Right renal pelvis (tissue), 4 donors: ENCODE results near the gene KCNMA1. TPM values are rescaled to one million over a fixed set of nuclear protein-coding genes. Genes with fewer than 3 reads are reported as not detected.

Experiments
- DNase-seq, 4 donors: peaks; one replicate each; pipeline ENCODE4 v3.0.0-alpha.2; 2013; ENCODE audit warnings: low read depth in 4 of 4, low spot score in 3 of 4, missing footprints in 1 of 4
- polyA plus RNA-seq, 4 donors: library from polyadenylated mRNA; unstranded; fragments of 120-200 nt; gene quantifications; one replicate each; pipeline ENCODE4 v1.2.1, GENCODE V29; 2013; ENCODE audit not compliant: insufficient read length in 4 of 4

KCNMA1 gene
- polyA plus RNA-seq, 4 donors = 2.9 to 4.8 (median 3.8) TPM

DNA sequence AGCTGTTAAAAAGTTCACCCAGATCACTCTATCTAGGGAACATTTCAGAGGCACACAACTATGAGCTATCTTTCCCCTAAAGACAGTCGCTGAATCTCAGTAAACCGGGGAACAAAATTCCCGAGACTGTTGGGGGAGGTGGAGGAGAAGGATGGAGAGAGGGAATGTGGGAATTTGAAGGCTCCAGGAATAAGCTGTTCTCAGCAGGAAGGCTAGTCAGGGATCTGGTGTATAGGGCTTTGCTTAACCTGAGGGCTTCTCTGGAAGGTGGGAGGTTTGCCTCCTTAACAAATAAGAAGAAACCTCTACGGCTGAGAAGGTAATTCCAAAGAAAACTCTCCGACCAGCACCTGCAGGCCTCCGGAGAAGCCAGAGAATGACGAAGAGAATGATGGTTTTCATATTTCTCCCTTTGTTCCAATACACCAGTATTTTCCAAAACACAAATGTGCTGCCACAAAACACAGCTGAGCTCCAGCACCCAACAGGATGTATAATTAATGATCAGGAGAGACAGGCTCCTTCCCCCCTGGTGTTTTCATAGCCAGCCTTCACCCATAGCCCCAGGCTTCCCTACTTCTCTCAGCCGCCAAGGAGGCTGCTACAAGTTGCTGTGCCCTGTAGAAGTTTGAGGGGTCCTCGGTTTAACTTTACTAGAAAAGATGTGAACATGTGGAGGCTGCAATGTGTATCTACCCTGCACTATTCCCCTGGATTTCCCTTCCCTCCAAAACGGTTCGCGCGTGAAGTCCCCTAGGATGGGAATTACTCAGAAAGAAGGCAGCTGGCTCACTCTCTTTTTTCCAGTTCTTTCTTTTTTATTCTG lies 2.0 kb downstream of the KCNMA1 start:
- DNase-seq = no peak

DNA sequence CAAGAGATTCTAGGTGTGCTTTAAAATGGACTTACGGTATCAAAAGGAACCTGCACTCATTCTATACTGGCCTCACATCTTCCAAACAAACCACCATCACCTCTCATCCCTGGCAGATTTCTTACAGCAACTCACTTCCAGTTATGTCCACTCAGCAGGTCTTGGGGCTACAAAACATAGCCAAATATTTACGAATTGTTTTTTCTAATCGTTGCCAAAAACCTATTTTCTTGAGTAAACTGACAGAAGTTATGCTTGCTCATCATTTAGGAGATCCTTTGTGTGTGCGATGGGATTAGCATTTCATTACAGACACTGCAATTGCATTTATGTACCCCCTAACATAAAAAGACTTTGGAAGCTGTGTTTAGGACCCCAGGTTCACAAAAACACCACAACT lies 2.7 kb downstream of the KCNMA1 start:
- DNase-seq = no peak

DNA sequence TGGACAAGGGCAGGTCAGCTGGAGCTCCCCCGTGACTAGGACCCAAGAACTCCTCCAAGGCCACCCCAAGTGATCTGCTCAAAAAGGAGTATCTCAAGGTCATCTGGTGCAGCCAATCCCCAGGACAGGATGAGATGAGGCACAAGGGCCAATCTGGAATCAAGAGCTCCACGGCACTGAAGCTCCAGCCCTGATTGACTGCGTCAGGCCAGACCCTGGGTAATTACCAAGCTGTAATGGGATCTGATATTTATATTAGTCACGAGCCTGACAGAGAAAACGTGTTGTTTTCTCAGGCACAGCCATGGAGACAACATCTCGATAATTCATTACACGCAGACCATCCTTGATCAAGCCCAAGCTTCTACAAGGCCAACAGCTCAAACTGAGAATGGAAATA lies 4.2 kb downstream of the KCNMA1 start:
- no peak for DNase-seq

DNA sequence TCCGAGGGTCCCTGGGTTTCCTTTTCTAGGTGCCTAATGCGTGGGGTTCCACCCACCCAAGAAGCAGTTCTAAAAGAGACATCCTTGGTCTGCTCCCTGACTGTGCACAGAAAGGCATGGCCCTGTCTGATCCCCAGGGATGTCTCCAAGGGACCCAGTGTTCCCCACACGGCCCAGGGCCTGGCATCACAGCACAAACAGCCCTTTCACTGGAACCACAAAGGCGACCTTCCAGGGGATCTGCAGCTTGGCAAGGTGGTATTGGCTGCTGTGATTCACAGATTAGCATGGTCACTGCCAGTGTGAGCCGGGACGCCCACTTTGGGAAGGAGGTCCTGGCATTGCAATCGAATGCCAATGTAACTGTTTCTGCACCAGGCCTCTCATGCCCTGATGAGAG lies 6.4 kb downstream of the KCNMA1 start:
- no peak for DNase-seq

DNA sequence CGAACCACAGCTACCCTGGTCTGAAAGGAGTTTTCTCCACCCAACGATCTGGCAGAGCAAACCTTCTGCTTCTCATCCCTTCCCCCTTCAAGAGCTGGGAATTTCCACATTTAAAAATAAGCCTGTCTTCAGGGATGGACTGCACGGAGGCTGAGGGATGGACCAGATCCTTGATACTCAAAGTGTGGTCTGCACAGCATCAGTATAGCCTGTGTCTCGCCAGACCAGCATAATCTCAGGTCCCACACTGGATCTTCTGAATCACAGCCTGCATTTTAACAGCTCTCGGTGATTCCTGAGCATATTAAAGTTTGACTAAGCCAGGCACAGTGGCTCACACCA lies 7.1 kb downstream of the KCNMA1 start:
- DNase-seq = no peak

DNA sequence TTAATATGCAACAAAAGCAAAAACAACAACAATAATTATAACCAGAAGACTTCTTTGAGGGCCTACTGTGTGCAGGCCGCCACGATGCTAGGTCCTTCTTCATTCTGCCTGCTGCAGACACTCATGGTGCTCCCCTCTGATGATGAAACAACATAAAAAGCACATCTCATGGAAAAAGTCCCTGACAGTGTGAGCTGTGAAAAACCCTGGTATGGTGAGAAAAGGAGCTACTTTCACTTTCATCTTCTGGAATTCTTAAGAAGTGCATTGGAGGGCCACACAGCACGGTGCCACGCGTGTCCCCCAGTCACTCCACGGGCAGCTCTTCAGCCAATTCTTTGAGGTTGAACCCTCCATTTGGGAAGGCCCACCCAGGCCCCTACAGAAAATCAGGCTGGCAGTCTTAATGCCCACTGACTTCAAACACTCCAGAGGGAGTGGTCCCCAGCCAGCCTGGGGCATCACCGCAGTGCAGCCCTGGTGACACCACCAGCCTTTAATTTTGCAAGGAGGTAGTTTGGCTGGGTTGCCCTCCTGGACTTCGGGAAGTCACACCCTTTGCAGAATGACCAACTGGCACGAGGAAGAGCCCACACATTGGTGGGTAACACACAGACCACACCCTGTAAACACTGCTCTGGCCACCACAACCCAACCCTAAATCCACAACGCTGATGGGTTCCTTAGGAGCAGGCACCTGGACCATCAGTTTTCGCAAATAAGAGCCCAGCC lies 7.7 kb downstream of the KCNMA1 start:
- no peak for DNase-seq

DNA sequence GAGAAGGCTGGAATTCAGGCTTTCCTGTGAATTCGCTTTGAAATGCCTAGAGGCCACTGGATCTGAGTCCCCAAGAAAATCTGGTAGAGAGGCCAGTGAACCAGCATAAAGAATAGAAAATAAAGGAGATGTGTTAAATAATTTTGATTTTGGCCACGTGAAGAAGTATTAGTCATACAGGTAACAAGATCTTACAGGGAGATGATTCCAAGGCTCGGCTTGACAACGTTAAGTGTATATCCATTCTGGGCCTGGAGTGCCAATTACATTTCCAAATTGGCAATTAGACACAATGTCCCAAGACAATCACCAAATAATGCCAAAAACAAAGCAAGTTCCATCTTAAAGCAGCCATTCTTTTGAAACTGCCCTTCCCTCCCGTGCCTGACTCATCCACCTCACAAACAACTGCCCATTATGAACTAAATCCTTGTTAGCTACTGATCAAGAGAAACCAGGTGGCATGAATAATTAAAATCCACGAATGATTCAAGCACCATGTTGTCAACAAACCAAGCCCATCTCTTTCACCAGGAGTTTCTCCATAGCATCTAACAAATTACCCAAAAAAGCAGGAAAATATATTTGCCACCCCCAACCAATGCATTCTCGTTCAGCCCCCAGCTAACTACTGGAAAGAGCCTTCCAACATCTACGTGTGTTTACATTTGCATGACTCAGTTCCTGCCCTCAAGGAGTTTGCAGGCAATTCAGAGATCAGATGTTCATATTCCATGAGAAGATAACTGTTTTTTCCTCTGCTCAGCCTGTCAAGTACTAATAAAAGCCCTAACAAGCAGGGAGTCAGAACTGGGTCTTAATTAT lies 8.5 kb downstream of the KCNMA1 start:
- no peak for DNase-seq

DNA sequence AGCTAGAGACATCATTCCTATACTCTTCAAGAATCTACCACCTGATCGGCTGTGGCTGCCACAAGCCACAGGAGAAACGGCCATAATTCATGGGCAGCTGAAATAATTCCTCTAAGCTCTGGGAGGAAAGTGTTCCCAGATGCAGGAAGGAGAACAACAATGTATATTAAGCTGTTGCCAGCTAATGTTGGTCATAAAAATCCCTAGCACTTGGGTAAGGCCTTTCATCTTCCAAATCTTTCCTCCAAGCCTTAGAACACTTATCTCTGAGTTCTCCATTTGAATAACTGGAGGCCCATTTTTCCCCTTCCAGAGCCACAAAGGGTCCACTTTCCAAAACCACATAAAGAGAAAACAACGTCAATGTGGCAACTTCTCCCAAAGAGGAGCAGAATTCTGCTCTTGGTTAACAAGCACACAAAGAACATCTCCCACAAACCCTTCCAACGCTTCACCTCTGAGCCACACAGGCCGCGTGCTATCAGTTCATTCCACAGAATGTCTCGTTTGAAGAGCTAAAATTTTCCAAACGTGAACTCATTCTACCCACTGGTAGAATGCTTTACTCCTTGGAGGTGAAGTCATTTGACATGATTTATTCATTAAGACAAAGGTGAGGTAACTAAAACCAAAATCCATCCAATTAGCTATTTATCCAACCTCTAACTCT lies 11.2 kb downstream of the KCNMA1 start:
- DNase-seq = no peak

DNA sequence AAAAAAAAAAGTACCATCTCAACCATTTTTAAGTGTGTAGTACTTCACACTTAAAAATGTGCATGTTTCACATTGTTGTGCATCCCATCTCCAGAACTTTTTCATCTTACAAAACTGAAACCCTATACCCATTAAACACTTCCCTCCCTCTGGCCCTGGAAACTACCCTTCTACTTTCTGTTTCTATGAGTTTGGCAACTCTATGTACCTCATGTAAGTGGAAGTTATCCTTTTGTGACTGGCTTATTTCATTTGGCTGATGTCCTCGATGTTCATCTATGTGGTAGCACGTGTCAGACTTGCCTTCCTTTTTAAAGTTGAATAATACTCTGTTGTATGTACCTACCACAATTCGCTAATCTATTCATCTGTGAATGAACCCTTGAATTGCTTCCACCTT lies 12.2 kb downstream of the KCNMA1 start:
- DNase-seq = no peak

DNA sequence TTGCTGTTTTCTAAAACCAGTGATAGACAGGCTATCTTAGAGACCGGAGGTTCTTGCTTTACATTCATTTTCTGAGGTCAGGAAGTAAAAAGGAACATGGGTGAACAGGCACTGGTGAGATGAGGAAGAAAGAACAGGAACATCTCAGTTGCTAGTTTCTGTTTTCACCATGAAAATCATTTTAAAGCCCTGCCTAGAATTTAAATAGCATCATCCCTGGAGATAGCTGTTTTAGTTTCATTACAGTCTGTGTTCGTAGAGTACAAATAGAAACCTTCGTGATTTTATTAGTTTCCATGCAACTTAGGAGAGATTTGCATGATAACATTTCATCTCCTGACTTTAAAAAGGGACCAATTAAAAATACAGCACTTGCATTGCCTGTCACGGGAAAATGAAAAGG lies 14.7 kb downstream of the KCNMA1 start:
- no peak for DNase-seq

DNA sequence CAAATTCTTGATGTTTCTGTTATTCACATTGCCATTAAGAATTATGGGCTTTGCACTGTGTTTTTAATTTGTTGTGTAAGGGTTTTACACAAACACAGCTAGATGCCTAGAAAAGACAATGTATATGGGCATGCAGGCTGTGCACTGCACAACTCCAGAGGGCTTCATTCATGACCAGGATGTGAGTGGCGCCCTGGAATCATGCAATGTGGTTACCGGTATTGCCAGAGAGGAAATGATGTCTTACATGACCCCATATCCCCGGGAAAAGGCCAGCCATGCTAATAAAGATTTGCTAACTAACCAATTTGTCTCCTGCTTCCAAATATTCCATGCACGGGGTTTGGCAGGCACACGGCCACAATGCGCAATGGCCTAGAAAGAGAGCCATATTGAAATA lies 16.9 kb downstream of the KCNMA1 start:
- no peak for DNase-seq

DNA sequence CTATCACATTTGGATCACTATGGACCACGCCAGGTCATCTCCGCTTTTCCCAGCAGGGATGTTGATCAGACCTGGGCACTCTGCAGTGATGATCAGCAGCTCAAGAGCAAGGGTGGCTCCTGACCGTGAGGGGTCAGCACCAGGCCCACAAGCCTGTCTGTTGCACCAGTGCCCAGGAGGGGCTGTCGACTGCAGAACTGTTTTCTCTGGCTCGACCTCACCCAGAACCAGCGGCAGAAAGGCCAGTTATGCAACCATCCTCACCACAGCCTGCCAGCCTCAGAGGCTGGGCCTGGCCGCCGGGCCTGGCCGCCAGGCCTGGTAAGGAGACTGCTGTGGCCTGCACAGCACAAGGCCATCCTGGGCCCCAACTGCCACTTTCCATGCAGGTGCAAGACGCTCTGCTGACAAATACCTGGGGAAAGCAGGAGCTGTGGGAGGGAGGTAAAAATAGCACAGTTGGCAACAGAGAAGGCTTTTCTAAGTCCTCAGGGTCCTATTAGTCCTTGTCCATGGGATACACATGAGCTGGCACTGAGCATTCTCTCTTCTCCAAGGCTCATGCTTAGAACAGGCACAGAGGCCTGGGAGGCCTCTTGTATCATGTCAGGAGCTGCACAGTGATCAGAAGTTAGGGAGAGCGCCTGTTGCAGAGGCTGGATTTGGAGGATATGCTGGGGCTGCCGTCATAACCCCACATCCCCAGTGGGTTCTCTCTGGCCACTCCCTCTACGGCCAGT lies 17.5 kb downstream of the KCNMA1 start:
- no peak for DNase-seq

DNA sequence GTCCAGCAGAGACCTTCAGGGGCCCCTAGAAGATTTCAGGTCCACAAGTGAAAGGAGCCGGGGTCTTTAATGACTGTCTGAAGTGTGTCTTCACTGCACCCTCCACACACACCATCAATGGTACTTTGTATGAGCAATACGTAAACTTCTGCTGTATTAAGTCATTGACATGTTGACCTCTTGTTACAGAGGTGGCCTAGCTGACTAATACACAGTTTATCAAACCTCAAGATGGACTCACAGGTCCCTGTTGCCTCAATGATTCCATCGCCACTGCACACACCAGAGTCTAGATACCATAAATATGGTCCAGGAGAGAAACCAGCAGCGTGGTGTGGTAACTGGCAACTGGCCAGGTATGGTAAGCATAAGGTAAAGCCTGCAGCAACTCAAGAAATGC lies 19.5 kb downstream of the KCNMA1 start:
- no peak for DNase-seq

DNA sequence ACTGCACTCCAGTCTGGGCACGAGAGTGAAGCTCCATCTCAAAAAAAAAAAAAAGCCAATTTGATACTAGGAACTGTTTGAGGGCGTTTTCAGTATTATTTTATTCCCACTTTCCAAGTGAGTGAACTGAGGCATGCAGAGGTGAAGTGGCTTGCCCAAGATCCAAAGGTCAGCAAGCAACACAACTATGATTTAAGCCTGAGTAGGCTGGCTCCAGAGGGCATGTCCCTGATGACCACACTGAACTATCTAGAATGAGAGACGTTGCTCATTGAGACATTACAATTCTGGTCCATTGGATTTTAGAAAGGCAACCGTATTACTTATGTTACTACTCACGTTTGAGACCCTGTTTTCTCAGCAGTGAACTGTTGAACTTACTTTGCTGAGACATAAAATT lies 20.8 kb downstream of the KCNMA1 start:
- no peak for DNase-seq

DNA sequence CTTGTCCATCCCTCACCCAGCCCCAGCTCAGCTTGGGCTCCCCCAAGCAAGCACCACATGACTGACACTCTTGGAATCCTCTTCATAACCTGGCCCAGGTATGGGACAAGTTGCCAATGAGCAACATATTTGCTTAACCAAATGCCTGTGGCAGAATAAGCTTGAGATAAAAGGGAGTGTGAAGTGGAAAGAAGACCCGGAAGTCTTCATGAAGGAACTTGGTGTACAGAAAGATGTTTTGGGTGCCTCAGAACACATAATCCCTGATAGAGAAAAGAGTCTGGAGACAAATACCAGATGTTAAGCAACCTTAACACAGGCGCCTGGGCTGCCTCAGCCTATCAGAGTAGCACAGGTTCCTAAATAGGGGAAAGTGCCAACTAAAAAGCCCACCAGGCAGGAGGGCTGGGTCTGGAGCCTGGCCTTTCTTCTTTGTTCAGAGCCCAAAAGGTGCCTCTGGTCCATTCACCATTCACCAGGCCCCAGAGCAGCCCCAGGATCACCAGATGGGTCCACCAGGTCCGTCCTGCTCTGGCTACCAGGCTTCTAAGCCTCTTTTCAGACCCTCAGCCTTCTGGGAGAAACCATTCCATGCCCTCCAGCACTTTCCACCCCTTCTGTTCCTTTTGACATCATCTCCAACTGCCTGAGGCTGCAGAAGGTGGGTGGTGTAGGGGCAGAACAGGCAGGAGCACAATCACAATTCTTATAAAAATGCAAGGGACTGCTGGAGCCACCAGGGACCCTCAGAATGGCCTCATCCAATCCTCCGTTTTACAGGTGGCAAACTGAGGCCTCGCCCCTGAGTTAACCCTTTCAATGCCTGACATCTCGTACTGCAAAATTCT lies 22.6 kb downstream of the KCNMA1 start:
- no peak for DNase-seq

DNA sequence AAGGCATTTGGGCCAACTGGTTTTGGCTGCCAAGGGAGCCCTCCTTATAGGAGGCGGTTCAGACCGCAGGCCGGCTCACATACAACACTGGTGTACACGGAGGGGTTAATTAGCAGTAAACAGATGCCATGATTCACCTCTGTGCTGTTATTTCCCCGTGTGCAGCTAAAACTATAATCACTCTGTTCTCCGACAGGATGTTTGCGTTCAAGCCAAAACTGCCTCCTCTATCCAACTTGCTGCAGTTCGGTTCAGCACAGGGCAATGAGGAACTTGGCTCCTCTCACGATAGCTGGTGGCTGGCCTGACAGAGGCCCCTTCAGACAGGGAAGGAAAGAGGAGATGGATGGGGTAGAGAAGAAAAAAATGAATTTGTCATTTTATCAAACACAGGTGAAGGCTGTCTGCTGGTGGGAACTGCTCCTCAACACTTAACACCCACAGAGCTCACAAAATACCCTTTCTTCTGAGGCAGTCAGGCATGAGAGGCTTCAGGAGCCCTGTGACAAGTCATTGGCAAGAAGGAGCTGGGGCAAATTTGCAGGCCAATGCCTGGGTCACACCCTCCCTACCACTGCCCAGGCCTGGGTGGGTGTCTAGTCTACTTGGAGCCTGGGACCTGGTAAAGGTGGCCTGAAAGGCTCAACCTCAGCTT lies 24.0 kb downstream of the KCNMA1 start:
- DNase-seq = no peak

DNA sequence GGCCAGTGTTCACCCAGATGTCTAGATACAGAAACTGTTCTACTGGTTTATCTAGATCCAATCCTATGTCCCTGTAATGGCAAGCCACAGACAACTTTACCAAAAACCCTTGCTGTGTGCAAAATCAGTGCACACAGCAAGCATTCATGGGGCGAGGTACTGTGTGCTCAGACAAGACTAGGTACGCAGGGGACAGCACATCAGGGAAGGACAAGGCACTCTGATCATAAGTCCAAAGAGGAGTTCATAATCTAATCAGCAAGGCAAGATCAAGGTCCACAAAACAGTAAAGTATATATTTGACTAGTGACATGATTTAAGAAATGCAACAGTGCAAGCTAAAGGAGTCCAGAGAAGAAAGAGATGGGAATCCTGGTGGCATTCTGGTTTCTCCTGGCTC lies 25.9 kb downstream of the KCNMA1 start:
- no peak for DNase-seq

DNA sequence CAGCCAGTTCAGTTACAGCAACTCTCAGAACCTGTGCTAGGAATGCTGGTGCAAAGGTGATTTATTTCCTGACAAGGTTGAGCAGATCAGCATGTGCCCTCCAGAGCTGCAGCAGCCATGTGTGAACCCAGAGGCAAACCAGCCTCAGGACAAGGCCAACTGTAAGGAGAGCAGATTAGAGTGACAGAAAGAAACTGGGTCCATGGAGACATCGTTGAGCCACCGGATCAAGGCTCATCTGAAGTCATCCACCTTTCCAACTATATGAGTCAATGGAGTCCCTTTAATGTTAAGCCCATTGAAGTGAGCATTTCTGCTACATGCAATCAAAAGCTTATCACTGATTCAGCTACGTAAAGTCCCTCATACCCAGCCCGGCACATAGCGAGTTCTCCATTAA lies 26.4 kb downstream of the KCNMA1 start:
- DNase-seq = no peak

DNA sequence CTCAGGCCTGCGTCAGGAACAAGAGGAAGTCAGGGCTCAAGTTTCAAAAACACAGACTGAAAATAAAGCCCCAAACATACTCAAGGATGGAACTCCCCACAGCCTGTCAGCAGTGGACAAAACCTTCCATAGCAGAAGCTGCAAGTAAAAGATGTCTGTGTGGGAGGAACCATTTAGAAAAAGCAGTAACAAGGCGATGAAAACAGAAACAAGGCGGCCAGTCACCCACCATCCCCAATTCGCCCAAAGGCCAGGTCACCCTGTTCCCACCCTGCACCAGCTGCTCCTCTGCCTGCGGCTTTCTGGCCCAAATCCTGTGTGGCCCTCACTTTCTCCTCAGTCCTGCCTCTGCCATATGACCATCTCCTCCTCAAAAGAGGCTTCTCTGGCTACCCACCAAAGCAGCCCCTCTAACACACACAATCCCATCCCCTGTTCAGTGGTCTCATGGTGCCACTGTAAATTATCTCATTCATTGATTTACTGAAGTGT lies 27.8 kb downstream of the KCNMA1 start:
- no peak for DNase-seq
